Stomach smooth muscle (tissue), 2 donors: ENCODE results near the gene GPX3.

Source experiments
- H3K27ac ChIP-seq: one replicate; pipeline ENCODE4 v1.7.0; 2013; ENCODE audit warnings: mild to moderate bottlenecking, low read length, inconsistent platforms
- H3K27me3 ChIP-seq, 2 donors: one replicate each; pipeline ENCODE4 v1.7.0; 2013; ENCODE audit warnings: low read length in 2 of 2; ENCODE audit not compliant: insufficient read depth in 2 of 2, control insufficient read depth in 1 of 2
- H3K36me3 ChIP-seq, 2 donors: one replicate each; pipeline ENCODE4 v1.7.0; 2013; ENCODE audit warnings: low read length in 2 of 2; ENCODE audit not compliant: control insufficient read depth in 2 of 2, insufficient read depth in 2 of 2
- H3K4me1 ChIP-seq: one replicate; pipeline ENCODE4 v1.7.0; 2013; ENCODE audit warnings: low read length; ENCODE audit not compliant: control insufficient read depth, insufficient read depth
- H3K4me3 ChIP-seq, 2 donors: one replicate each; pipeline ENCODE4 v1.7.0; 2013; ENCODE audit warnings: low read length in 2 of 2
- H3K9ac ChIP-seq, 2 donors: one replicate each; pipeline ENCODE4 v1.7.0; 2013; ENCODE audit warnings: low read length in 2 of 2, mild to moderate bottlenecking in 1 of 2
- H3K9me3 ChIP-seq, 2 donors: one replicate each; pipeline ENCODE4 v1.7.0; 2013; ENCODE audit warnings: low read length in 2 of 2; ENCODE audit not compliant: control insufficient read depth in 2 of 2
- donor health status: healthy.
- donor health status: Pancreatic carcinoma.

Gene GPX3

DNA sequence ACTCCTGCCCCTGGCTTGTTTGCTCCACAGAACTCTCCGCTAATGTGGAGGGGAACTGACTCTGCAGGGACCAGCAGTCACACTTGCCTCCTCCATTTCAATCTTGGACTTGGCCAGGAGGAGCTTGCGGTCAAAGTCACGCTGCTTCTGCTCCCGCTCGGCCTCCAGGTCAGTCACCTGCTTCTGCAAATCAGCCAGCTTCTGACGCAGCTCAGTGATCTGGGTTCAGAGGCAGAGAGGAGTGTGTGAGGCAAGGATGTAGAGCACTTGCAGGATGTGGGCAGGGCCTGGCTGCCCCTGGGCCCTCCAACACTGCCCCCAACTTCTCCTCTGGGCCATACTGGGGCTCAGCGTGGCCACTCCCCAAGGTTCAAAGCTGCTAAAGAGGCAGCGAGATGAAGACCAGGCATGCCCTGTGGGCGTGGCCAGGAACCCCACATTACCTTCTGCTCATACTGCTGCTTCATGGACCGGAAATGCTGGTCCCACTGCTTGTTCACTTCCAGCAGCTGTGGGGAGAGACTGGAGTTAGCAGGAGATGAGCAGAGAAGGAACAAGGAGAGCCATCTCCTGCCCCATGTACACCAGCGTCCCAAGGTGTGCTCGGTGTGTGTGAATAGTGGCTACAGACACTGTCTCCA is 22.2 kb downstream of the GPX3 start:
- Histone ChIP-seq H3K27ac (no peak overlapping the region), H3K9ac (no peak overlapping the region), H3K4me1 (peaks cover 20% of the 10 kb centered on the region), H3K36me3 (peaks cover 41 to 44% of the 10 kb centered on the region in 2 donors), H3K4me3 (no peak overlapping the region), H3K9me3 (no peaks in the 10 kb centered on the region), H3K27me3 (no peaks in the 10 kb centered on the region)

DNA sequence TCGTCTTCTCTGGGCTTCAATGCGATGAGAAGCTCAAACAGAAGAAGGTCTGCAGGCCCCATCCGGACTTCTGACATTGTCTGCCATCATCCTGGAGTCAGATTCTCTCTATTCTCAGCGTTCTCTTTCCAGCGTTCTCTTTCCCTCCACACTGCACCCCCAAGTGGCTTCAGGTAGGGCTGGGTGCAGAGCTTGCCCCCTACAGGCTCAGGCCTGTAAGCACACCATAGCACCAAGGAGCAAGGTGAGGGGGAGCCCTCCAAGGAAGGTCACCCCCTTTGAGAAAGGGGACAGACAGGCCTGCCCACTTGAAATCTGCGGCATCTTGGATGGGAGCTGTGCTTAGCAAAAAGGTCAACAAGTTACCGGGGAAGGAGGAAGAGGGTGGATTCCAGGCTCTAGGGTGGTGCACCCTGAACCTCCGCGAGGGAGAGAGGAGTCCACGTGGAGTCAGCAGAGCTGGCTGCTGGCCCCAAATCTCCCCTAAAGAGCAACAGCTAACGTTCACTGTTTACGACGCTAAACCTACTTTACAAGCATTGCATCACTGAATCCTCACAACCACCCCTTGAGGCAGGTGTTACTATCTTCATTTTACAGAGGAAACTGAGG is 27.5 kb downstream of the GPX3 start:
- H3K27ac ChIP-seq = no peak overlapping the region
- no peak overlapping the region for H3K4me3 ChIP-seq
- no peak overlapping the region for H3K9ac ChIP-seq
- peaks cover 16% of the 10 kb centered on the region for H3K4me1 ChIP-seq
- no peaks in the 10 kb centered on the region for H3K9me3 ChIP-seq
- H3K27me3 ChIP-seq = no peaks in the 10 kb centered on the region
- peaks cover 40 to 50% of the 10 kb centered on the region in 2 donors for H3K36me3 ChIP-seq

GRCh38 chr5:151048526-151048925 is 28.1 kb downstream of the GPX3 start:
- Histone ChIP-seq H3K36me3 (peaks cover 42 to 48% of the 10 kb centered on the region in 2 donors), H3K4me3 (no peak overlapping the region), H3K27me3 (no peaks in the 10 kb centered on the region), H3K27ac (no peak overlapping the region), H3K9me3 (no peaks in the 10 kb centered on the region), H3K4me1 (peaks cover 16% of the 10 kb centered on the region), H3K9ac (no peak overlapping the region)

- Histone ChIP-seq H3K4me1 (peaks cover 16% of the 10 kb centered on the region), H3K4me3 (no peak overlapping the region), H3K27ac (no peak overlapping the region), H3K9me3 (no peaks in the 10 kb centered on the region), H3K9ac (no peak overlapping the region), H3K36me3 (peaks cover 52% of the 10 kb centered on the region in 2 donors), H3K27me3 (no peaks in the 10 kb centered on the region)
Measured at GRCh38 chr5:151051066-151051930, 30.9 kb downstream of the GPX3 start.

DNA sequence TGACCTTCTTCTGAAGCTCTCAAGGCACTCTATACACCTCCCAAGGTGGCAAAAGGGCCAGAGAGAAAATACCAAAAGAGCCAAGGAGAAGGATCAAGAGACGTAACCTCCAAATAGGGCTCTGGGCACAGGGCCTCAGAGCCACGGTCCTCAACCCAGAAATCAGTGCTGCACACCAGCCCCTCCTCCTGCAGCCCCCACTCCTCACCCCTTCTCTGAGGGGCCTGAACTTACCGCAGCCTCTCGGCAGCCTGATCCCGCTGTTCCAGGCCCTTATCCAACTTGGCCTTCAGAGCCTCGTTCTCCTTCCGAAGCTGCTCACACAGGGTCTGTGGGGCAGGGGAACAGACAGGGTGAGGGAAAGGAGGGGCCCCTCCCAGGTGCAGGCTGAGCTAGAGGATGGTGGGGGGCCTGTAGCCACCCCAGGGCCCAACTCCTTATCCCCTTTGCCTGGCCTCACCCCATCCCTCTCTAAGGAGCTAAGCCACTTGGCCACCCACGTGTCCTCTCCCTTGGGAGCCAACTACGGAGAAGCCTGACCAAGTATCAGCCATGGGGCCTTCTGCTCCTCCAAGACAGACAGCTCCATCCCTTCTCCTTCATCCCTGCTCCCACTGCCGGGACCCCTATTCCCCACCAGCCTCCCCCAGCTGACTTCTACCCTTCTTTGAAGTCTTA is 31.7 kb downstream of the GPX3 start:
- Histone ChIP-seq H3K4me3 (no peak overlapping the region), H3K9me3 (no peaks in the 10 kb centered on the region), H3K27ac (no peak overlapping the region), H3K36me3 (peaks cover 49 to 57% of the 10 kb centered on the region in 2 donors), H3K27me3 (no peaks in the 10 kb centered on the region), H3K4me1 (peaks cover 16% of the 10 kb centered on the region), H3K9ac (peak overlapping the region in 1 of 2 donors; percentile 21)

- no peaks in the 10 kb centered on the region for H3K9me3 ChIP-seq
- H3K27ac ChIP-seq = no peak overlapping the region
- H3K36me3 ChIP-seq = peaks cover 46 to 57% of the 10 kb centered on the region in 2 donors
- no peaks in the 10 kb centered on the region for H3K27me3 ChIP-seq
- H3K9ac ChIP-seq = no peak overlapping the region
- H3K4me1 ChIP-seq = peaks cover 13% of the 10 kb centered on the region
- H3K4me3 ChIP-seq = no peak overlapping the region
Measured at GRCh38 chr5:151052836-151053235, 32.4 kb downstream of the GPX3 start.

GRCh38 chr5:151053796-151054462 is 33.5 kb downstream of the GPX3 start:
- H3K27me3 ChIP-seq = no peaks in the 10 kb centered on the region

GRCh38 chr5:151054709-151055108 is 34.3 kb downstream of the GPX3 start:
- Histone ChIP-seq H3K27me3 (no peaks in the 10 kb centered on the region), H3K36me3 (peaks cover 35 to 52% of the 10 kb centered on the region in 2 donors), H3K9me3 (no peaks in the 10 kb centered on the region), H3K4me1 (peaks cover 12% of the 10 kb centered on the region), H3K9ac (no peak overlapping the region), H3K27ac (no peak overlapping the region), H3K4me3 (no peak overlapping the region)

More at GRCh38 chr5:151053796-151054462, 33.5 kb downstream of the GPX3 start:
- H3K27ac ChIP-seq = no peak overlapping the region
- no peak overlapping the region for H3K4me3 ChIP-seq
- no peaks in the 10 kb centered on the region for H3K9me3 ChIP-seq
- peaks cover 10% of the 10 kb centered on the region for H3K4me1 ChIP-seq
- no peak overlapping the region for H3K9ac ChIP-seq
- H3K36me3 ChIP-seq = peaks cover 41 to 56% of the 10 kb centered on the region in 2 donors

DNA sequence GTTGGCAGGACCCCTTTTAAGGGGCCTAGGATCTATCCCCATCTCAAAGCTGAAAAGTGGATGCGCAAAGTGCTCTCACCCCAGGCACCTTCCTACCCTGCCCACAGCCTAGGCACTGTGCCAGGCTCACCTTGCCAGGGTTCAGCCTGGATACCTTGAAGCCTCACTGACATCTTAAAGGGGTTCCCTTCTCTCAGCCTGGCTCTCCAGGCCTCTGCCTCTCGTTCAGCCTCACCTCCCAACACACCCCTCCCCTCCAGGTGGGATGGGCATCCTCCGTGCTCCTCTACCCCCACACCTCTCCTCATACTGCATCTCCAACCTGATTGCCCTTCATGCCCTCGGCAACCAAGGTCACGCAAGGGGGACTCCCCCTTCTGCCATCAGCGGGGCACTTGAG is 34.9 kb downstream of the GPX3 start:
- peaks cover 18% of the 10 kb centered on the region for H3K4me1 ChIP-seq
- H3K9ac ChIP-seq = no peak overlapping the region
- H3K27ac ChIP-seq = no peak overlapping the region
- no peaks in the 10 kb centered on the region for H3K9me3 ChIP-seq
- H3K27me3 ChIP-seq = no peaks in the 10 kb centered on the region
- H3K36me3 ChIP-seq = peaks cover 33 to 50% of the 10 kb centered on the region in 2 donors
- H3K4me3 ChIP-seq = no peak overlapping the region
